Retina (tissue), 1 donor: ENCODE results near the gene MYO3A.

Experiments
- DNase-seq: peaks from one replicate; pipeline ENCODE4 v3.0.0-alpha.2; 2016

The MYO3A gene

DNA sequence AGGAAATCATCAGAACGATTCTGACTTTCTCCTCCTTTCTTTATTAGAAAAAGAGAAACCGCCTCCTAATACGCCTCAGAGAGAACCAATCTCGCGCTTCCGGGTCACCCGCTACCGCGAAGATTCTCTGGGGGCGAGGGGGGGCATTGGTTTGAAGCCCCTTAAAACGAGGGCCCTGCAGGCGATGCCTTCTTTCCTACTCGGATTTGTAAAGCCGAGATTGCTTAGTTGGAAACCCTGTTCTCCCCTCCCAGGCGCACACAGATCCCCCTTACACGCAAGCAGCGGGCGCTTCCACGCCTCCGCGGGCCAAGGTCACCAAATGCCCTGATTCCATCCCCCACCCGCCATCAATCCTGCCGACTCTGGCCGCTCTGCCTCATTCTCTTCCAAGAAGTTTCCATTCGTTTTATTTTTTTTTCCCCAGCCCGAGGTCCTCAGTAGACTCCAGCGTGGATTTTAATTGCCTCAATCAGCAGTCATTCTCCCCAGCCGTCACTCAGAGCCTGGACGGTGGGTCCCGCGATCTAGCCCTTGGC lies 281.4 kb downstream of the MYO3A start:
- DNase-seq: no peak

DNA sequence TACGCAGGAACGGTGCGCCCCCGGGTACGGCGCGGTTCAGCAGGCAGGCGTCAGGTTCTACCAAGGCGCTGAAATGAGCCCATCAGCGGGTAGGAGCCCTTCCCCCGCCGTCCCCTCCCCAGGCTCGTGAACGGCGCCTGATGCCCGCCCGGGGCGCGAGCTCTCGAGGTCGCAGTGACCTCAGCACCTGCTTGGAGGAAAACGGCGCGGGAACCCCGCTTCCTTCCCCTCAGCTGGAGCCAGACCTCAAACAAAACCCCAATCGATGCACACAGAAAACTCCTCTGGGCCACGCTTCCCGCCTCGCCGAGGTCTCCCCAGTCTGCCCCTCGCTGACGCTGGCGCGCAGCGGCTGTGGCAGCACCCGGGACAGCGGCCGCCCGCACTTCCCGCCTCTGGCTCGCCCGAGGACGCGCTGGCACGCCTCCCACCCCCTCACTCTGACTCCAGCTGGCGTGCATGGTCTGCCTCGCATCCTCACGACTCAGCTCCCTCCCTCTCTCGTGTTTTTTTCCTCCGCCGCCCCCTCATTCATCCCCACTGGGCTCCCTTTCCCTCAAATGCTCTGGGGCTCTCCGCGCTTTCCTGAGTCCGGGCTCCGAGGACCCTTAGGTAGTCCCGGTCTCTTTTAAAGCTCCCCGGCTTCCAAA lies 282.0 kb downstream of the MYO3A start:
- peak; percentile 92 for DNase-seq

DNA sequence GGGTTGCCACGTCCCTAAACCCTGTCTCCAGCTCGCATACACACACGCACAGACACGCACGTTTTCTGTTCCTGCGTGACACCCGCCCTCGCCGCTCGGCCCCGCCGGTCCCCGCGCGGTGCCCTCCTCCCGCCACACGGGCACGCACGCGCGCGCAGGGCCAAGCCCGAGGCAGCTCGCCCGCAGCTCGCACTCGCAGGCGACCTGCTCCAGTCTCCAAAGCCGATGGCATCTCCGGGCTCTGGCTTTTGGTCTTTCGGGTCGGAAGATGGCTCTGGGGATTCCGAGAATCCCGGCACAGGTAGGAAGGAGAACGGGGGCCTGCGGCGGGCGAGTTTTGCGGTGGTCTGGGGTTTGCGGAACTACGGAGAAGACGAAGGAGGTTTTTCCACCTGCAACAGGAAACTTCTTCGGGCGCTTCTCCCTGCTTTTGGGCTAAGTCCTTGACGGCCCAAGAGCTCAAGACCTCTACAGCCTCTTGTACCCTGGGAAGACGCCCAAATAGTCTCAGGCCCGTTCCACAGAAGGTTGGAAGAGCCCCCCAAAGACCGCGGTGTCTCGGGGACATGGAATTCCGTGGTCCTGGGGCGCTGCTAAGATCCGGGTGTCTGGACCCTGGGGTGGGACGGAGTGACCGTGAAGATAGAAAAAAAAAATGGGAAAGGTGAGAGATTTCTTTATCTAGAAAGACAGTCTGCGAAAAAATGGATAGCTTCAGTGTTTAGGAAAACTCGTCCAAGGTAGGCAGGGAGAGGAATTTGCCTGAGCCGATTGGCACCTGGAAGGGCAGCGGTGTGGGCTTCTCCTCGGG lies 282.8 kb downstream of the MYO3A start, which contains the start of gene GAD2:
GAD2 (plus strand) TSS at position 190 of the 811 bp plus-strand sequence; CDS start at position 226, 36 bp downstream.
- peak; percentile 86 for DNase-seq

- DNase-seq: peak; percentile 84
Measured at GRCh38 chr10:26217396-26218086, 283.5 kb downstream of the MYO3A start.

DNA sequence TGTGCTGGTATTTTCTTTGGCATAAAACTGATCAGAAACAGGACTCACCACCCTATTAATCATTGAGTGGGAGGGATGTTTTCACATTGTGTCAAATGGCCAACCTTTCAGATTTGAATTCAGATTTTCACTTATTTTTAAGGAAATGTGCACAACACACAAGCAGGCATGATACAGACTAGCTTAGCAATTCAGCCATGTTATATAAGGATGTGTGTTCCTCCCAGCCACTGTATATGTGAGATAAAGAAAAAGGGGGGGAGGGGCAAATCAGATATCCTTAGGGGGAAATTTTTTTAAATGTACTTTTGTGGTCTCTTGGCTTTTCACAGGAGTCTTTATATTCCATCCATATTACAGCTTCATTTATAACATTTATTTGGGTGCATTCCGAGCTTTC lies 285.6 kb downstream of the MYO3A start:
- DNase-seq: no peak

- DNase-seq: no peak
Measured at GRCh38 chr10:26220901-26221300, 286.9 kb downstream of the MYO3A start.

DNA sequence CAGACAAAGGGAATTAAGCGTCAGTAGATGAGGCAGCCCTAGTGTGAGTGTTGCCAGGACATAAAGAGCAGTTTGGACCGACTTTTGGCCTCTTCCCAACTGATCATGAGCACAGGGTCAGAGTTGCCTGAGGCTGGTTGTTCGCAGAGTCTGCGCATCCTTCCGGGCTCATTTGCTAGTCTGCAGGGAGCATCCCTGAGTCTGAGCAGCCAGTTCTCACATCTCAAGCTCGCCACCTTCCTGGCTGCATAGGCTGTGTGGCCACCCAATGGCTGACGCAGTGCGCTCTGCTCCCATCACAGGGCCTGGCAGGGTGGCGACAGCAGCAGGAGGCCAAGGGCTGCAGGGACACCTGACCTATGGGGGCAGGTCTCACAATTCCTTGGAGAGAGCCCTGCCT lies 287.5 kb downstream of the MYO3A start:
- no peak for DNase-seq

DNA sequence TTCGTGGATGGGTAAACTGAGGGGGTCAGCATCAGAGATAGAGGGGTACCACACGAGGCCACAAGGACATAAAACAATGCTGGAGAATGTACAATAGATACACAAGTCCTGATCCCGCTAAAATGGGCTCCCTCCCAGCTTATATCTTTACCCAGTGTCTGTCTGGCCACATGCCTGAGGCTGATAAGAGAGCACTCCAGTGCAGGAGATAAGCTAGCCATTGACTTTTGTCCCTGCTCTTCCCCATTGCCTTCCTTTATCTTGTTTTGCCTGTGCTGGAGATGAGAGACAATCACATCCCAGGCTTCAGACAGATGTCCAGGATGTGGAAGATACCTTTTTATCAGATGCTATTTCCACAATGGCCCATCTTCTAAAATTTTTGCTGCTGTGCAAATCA lies 288.5 kb downstream of the MYO3A start:
- no peak for DNase-seq

DNA sequence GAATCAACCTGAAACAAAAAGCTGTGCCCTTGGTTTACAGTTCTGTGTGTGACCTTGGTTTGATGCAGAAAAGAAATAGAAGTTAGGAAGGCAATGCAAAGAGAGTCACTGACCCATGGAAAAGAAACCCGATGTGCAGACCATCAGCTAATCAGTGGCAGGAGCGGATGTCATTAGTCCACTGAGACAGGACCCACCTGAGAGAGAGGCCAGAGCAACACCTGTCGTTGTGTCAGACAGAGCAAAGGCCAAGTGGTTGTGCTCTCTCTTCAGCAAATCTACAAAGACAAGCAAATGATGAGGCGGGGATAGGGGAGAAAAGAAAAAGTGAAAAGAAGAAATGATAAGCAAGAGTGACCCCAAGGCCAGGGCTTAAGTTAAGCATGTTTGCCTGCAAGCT lies 291.3 kb downstream of the MYO3A start:
- DNase-seq: no peak

GRCh38 chr10:26227786-26228185 lies 293.8 kb downstream of the MYO3A start:
- no peak for DNase-seq

DNA sequence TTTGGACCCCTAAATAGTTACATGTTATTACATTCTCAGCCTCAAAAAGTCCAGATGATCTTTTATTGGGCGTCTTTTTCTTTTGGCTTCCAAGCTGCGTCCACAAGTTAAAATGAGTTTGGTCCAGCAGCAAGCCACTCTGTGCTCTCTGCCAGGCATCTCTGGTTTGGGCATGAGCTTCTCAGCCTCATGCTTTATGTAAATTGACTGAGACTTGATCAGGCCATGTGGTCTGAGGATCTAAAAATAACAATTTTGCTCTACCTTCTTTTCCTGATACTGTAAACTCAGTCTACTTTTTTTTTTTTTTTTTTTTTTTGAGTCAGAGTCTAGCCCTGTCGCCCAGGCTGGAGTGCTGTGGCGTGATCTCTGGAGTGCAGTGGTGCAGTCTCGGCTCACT lies 298.1 kb downstream of the MYO3A start:
- no peak for DNase-seq

DNA sequence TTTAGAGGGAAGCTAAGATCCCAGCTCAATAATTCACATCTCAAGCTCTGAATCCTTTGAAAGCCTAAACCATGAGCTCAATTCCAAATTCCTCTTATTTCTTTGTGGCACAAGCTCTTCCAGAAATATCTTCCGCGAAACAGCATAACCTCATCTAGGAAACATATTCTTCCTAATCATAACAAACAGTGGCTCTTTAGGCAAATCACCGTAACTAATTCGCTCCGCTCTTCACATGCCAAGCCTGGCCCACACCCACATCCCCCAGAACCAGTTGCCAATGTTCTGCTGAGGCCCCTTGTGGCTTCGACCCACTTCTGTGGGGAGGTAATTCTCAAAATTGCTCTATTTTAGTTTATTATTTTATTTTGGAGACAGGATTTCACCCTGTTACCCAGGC lies 301.7 kb downstream of the MYO3A start:
- no peak for DNase-seq

DNA sequence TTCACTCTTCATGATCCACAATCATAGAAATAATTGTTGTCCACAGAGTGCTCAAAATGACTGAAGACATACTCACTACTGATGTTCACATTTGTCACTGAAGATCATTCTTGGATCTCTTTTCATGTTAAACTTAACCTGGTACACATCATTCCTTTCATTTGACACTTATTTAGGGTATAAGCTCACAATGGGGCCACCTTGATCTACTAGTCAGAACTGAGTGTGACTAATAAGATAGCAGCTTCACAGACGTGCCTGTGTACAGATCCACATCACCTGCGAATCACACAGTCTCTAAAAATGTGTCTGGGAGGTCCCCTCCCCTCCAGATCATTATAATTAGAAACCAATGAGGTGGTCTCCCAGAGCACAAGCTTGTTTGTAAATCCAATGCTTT lies 304.3 kb downstream of the MYO3A start:
- DNase-seq: no peak

DNA sequence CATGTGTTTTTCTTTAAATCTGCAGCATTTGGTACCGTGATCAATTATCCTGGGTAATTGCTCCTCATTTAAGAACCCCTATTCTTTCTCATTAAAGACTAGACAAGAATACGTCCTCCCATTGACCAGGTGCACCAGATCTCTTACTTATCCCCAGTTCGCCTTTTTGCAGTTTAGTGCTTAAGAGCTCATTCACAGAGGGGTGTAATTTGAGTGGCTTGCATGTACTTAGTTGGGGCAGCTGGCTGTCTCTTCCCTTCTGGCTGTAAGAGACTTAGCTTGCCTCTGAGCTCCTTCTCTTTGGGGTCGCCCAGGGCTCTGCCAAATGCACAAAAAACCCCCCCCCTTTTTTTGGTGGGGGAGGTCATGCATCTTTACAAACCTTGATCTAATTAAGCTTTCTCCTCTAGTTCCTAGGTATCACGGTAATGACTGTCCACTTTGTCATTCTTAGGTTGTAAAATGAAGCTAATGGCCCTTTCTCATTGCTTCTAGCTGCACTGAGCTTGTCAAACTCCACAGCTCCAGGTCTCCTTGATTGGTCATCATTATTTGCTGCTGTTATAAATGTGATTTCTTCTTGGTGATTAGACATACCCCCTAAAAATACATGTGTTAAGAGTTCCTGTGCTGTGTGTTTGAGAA lies 308.8 kb downstream of the MYO3A start:
- DNase-seq: peak; percentile 54

GRCh38 chr10:26243351-26243720 lies 309.3 kb downstream of the MYO3A start:
- DNase-seq: no peak

- DNase-seq: no peak
Measured at GRCh38 chr10:26249681-26250080, 315.7 kb downstream of the MYO3A start.

DNA sequence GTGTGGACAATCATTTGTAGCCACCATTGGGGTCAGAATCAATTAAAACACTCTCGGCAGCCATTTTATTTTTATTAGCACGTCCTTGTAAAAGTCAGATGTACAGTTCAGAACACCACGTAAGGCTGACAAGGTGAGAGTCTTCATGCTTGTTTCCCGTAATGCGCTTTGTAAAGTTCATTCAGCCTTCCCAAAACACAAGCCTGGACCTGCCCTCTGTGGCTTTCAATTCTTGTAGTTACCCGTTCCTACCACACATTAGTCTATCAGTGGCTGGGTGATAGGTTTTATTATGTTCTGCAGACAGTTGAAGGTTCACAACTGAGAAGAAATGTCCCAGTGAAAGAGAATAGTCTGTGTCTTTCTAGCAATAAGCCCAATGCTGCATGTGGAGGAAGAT lies 317.9 kb downstream of the MYO3A start:
- no peak for DNase-seq

GRCh38 chr10:26254616-26255015 lies 320.6 kb downstream of the MYO3A start:
- no peak for DNase-seq

- DNase-seq: no peak
Measured at GRCh38 chr10:26259341-26259740, 325.3 kb downstream of the MYO3A start.
